NCI-H774 (cell line): ENCODE results near the gene GPR31.

ENCODE experiments used
- DNase-seq: peaks from one replicate; lab custom pipeline; 2025; lab: John Stamatoyannopoulos, UW

The GPR31 gene

GRCh38 chr6:167116838-167117228 lies 40.9 kb downstream of the GPR31 start:
- DNase-seq = no peak

- no peak for DNase-seq
Observed at GRCh38 chr6:167116109-167116837, 41.5 kb downstream of the GPR31 start.

- no peak for DNase-seq
Observed at GRCh38 chr6:167115054-167115453, 42.7 kb downstream of the GPR31 start.

GRCh38 chr6:167113935-167114910 lies 43.6 kb downstream of the GPR31 start:
- no peak for DNase-seq

GRCh38 chr6:167113047-167113754 lies 44.6 kb downstream of the GPR31 start:
- DNase-seq = no peak

- DNase-seq = no peak
Observed at GRCh38 chr6:167112421-167112820, 45.4 kb downstream of the GPR31 start.

GRCh38 chr6:167111597-167111996 lies 46.2 kb downstream of the GPR31 start:
- DNase-seq = no peak

GRCh38 chr6:167109651-167110050 lies 48.1 kb downstream of the GPR31 start:
- no peak for DNase-seq

GRCh38 chr6:167108278-167108677 lies 49.5 kb downstream of the GPR31 start:
- no peak for DNase-seq

- DNase-seq = no peak
Observed at GRCh38 chr6:167107787-167108186, 50.0 kb downstream of the GPR31 start.

- DNase-seq = no peak
Observed at GRCh38 chr6:167106406-167106805, 51.4 kb downstream of the GPR31 start.
